ENCODE results near the gene CEBPA. TPM values are rescaled to one million over a fixed set of nuclear protein-coding genes. Genes with fewer than 3 reads are reported as not detected.
"Not testable (repeated sequence)": the region's sequence is repeated elsewhere in the genome, so short reads cannot be mapped to it uniquely, and the experiment has no call there.

CEBPA gene
- total RNA-seq, 1 donor from 2014 or later = 0.07 TPM

GRCh38 chr19:33325920-33326319, 23.6 kb upstream of the CEBPA start:
- intact Hi-C loops (cut with micrococcal nuclease) = no loop called here

GRCh38 chr19:33324628-33325027, 22.3 kb upstream of the CEBPA start:
- intact Hi-C loops (cut with micrococcal nuclease) = no loop called here

- intact Hi-C loops (cut with micrococcal nuclease) = no loop called here
These were observed 20.9 kb upstream of the CEBPA start for GRCh38 chr19:33323093-33323820.

- intact Hi-C loops (cut with micrococcal nuclease) = no loop called here
These were observed 18.3 kb upstream of the CEBPA start for GRCh38 chr19:33320636-33321035.

- intact Hi-C loops (cut with micrococcal nuclease) = not testable (repeated sequence)
These were observed 15.7 kb upstream of the CEBPA start for GRCh38 chr19:33317991-33318390.

- intact Hi-C loops (cut with micrococcal nuclease) = no loop called here
These were observed 15.2 kb upstream of the CEBPA start for GRCh38 chr19:33317517-33317916.

GRCh38 chr19:33316541-33317264, 14.4 kb upstream of the CEBPA start:
- intact Hi-C loops (cut with micrococcal nuclease) = no loop called here

- intact Hi-C loops (cut with micrococcal nuclease) = not testable (repeated sequence)
These were observed 10.5 kb upstream of the CEBPA start for GRCh38 chr19:33312808-33313207.

- intact Hi-C loops (cut with micrococcal nuclease) = no loop called here
These were observed 9.7 kb upstream of the CEBPA start for GRCh38 chr19:33312065-33312464.

- intact Hi-C loops (cut with micrococcal nuclease) = no loop called here
These were observed 9.0 kb upstream of the CEBPA start for GRCh38 chr19:33311326-33311682.

- intact Hi-C loops (cut with micrococcal nuclease) = no loop called here
These were observed 8.4 kb upstream of the CEBPA start for GRCh38 chr19:33310606-33311325.

GRCh38 chr19:33309826-33310225, 7.5 kb upstream of the CEBPA start:
- intact Hi-C loops (cut with micrococcal nuclease) = loop anchor here (10.0 kb wide), 1 partner anchor 65 kb away; the partner anchor contains the start of gene CEBPG

- intact Hi-C loops (cut with micrococcal nuclease) = loop anchor here (10.0 kb wide), 1 partner anchor 68 kb away; the partner anchor contains the start of gene CEBPG
These were observed 4.8 kb upstream of the CEBPA start for GRCh38 chr19:33306853-33307792.

GRCh38 chr19:33306191-33306590, 3.9 kb upstream of the CEBPA start:
- intact Hi-C loops (cut with micrococcal nuclease) = loop anchor here (10.0 kb wide), 1 partner anchor 69 kb away; the partner anchor contains the start of gene CEBPG

- intact Hi-C loops (cut with micrococcal nuclease) = loop anchor here (10.0 kb wide), 1 partner anchor 70 kb away; the partner anchor contains the start of gene CEBPG
These were observed 2.7 kb upstream of the CEBPA start for GRCh38 chr19:33304760-33305647.

- intact Hi-C loops (cut with micrococcal nuclease) = loop anchor here (10.0 kb wide), 1 partner anchor 70 kb away; the partner anchor contains the start of gene CEBPG
These were observed 2.0 kb upstream of the CEBPA start for GRCh38 chr19:33304371-33304759.

- intact Hi-C loops (cut with micrococcal nuclease) = loop anchor here (10.0 kb wide), 1 partner anchor 71 kb away; the partner anchor contains the start of gene CEBPG
These were observed 1.5 kb upstream of the CEBPA start for GRCh38 chr19:33303791-33304345.

GRCh38 chr19:33302974-33303790, 848 bp upstream of the CEBPA start:
- intact Hi-C loops (cut with micrococcal nuclease) = loop anchor here (1.0 to 10.0 kb wide), 2 partner anchors 68 to 72 kb away; partner anchors contain the start of gene CEBPG
